B cell (primary cell): ENCODE measurements around the gene AFDN. TPM values are rescaled to one million over a fixed set of nuclear protein-coding genes. Genes with fewer than 3 reads are reported as not detected.

Source experiments
- ATAC-seq: fragments of 200-7000 bp; cut with Tn5 transposase; one replicate; pipeline ENCODE4 v1.10.0; 2021; ENCODE audit warnings: low read depth, mild to moderate bottlenecking, moderate number of reproducible peaks, moderate library complexity
- CTCF ChIA-PET: fragments of 350-600 bp; sonication (Branson Sonifier 250); formaldehyde crosslinking; loops from one replicate; lab custom pipeline; 2021; ENCODE audit warnings: antibody characterized with exemption, inconsistent platforms; lab: Charles Lee
- POLR2A ChIA-PET: fragments of 350-600 bp; sonication (Branson Sonifier 250); formaldehyde crosslinking; loops from one replicate; lab custom pipeline; 2021; ENCODE audit warnings: antibody characterized with exemption; lab: Charles Lee
- DNase-seq: peaks from one replicate; pipeline ENCODE4 v3.0.0; 2013
- H2AFZ ChIP-seq: 2 replicates; pipeline ENCODE4 v1.6.1; 2012; ENCODE audit warnings: mild to moderate bottlenecking, low read depth, low read length; ENCODE audit not compliant: insufficient read depth, poor library complexity, severe bottlenecking
- H3K27ac ChIP-seq, 2 donors: 1 replicate in 1 of 2; 2 replicates in 1 of 2; pipeline ENCODE4 v1.5.1; 2012 to 2013; ENCODE audit warnings: low read length in 2 of 2, mild to moderate bottlenecking in 2 of 2, moderate library complexity in 1 of 2
- H3K27me3 ChIP-seq, 4 experiments: fragments of 200-600 bp in 1 of 4; sonication (generic) in 1 of 4; replicated peaks in 1 of 4; 1 replicate in 2 of 4; 2 replicates in 2 of 4; pipeline versions ENCODE4 v1.6.1 to v1.7.0; 2013 to 2016; ENCODE audit warnings: low read length in 3 of 4, mild to moderate bottlenecking in 2 of 4, mixed read lengths in 1 of 4, moderate library complexity in 1 of 4; ENCODE audit not compliant: insufficient read depth in 4 of 4, control insufficient read depth in 3 of 4; ENCODE audit errors: control extremely low read depth in 1 of 4
- H3K36me3 ChIP-seq, 2 experiments: replicated peaks in 1 of 2; 1 replicate in 1 of 2; 2 replicates in 1 of 2; pipeline versions ENCODE4 v1.6.1 to v1.7.1; 2013; ENCODE audit warnings: low read length in 1 of 2; ENCODE audit not compliant: insufficient read depth in 2 of 2, control insufficient read depth in 1 of 2; ENCODE audit errors: control extremely low read depth in 1 of 2, extremely low read depth in 1 of 2
- H3K4me1 ChIP-seq, 2 donors: fragments of 200-600 bp in 1 of 2; sonication (generic) in 1 of 2; 1 replicate in 1 of 2; 2 replicates in 1 of 2; pipeline versions ENCODE4 v1.5.1 to v1.6.1; 2013 to 2017; ENCODE audit warnings: low read length in 2 of 2; ENCODE audit not compliant: control insufficient read depth in 2 of 2, insufficient read depth in 2 of 2
- H3K4me2 ChIP-seq: replicated peaks from 2 replicates; pipeline ENCODE3; 2012; ENCODE audit warnings: mild to moderate bottlenecking, low read depth, low read length; ENCODE audit not compliant: poor library complexity, severe bottlenecking
- H3K4me3 ChIP-seq, 5 experiments: fragments of 200-600 bp in 1 of 5; sonication (generic) in 1 of 5; 1 replicate in 3 of 5; 2 replicates in 2 of 5; pipeline versions ENCODE4 v1.5.1 to v1.7.0; 2011 to 2016; ENCODE audit warnings: low read length in 4 of 5, mild to moderate bottlenecking in 4 of 5, low read depth in 2 of 5, control low read depth in 1 of 5, moderate library complexity in 1 of 5; ENCODE audit not compliant: insufficient read depth in 1 of 5; ENCODE audit errors: control extremely low read depth in 1 of 5, extremely low read depth in 1 of 5
- H3K79me2 ChIP-seq: fragments of 200-600 bp; sonication (generic); one replicate; pipeline ENCODE4 v1.6.0; 2016; ENCODE audit warnings: low read length; ENCODE audit not compliant: control insufficient read depth, insufficient read depth
- H3K9ac ChIP-seq: fragments of 200-600 bp; sonication (generic); 2 replicates; pipeline ENCODE4 v1.6.1; 2017; ENCODE audit warnings: mild to moderate bottlenecking, low read length, moderate library complexity
- H3K9me3 ChIP-seq, 3 donors: one replicate each; pipeline versions ENCODE4 v1.6.1 to v1.7.1; 2013; ENCODE audit warnings: low read length in 2 of 3; ENCODE audit not compliant: control insufficient read depth in 2 of 3, insufficient read depth in 1 of 3; ENCODE audit errors: control extremely low read depth in 1 of 3
- H4K20me1 ChIP-seq: 2 replicates; pipeline ENCODE4 v1.6.0; 2012; ENCODE audit warnings: mild to moderate bottlenecking, low read length; ENCODE audit not compliant: insufficient read depth, control insufficient read depth, poor library complexity, severe bottlenecking
- H3K27ac Mint-ChIP-seq: one replicate; pipeline ENCODE4 v1.8.0; 2021; ENCODE audit warnings: mixed read lengths
- H3K27me3 Mint-ChIP-seq: one replicate; pipeline ENCODE4 v1.8.0; 2021; ENCODE audit warnings: mixed read lengths
- H3K4me1 Mint-ChIP-seq: one replicate; pipeline ENCODE4 v1.8.0; 2021; ENCODE audit warnings: mixed read lengths
- H3K4me3 Mint-ChIP-seq: one replicate; pipeline ENCODE4 v1.8.0; 2021; ENCODE audit warnings: mixed read lengths
- H3K9me3 Mint-ChIP-seq: one replicate; pipeline ENCODE4 v1.8.0; 2022; ENCODE audit warnings: mixed read lengths; ENCODE audit not compliant: insufficient read depth
- CTCF ChIP-seq: fragments of 200-600 bp; IDR thresholded peaks from one replicate; pipeline ENCODE4 v1.8.0; 2022; ENCODE audit warnings: antibody characterized with exemption, mild to moderate bottlenecking
- EZH2 ChIP-seq: IDR thresholded peaks from 2 replicates; pipeline ENCODE4 v1.6.1; 2012; ENCODE audit warnings: borderline replicate concordance, low read depth, mild to moderate bottlenecking, moderate library complexity, low read length; ENCODE audit not compliant: insufficient read depth, poor library complexity, severe bottlenecking
- WGBS: methylation state at CpG from one replicate; pipeline ENCODE4 v1.1.5; 2013; ENCODE audit warnings: missing lambda C conversion rate; ENCODE audit not compliant: insufficient coverage; 5-methylcytosine and 5-hydroxymethylcytosine counted together
- intact Hi-C: fragments of 100-400 bp; cut with micrococcal nuclease; formaldehyde crosslinking; loops from one replicate; pipeline ENCODE4 v1.10.0; 2022
- polyA plus RNA-seq: library from polyadenylated mRNA; depleted of rRNA; stranded (reverse); fragments of >200 nt; gene quantifications from 2 replicates; pipeline ENCODE4 v1.2.3, GENCODE V29; 2012
- total RNA-seq, 2 donors: library from RNA; stranded (reverse); fragments of 120-200 nt in 1 of 2; gene quantifications; 1 replicate in 1 of 2; 2 replicates in 1 of 2; pipeline versions ENCODE4 v1.2.3 to v1.2.4, GENCODE V29; 2013 to 2022

Gene AFDN
- total and polyA plus RNA-seq, 2 donors (not counting 1 experiment from before 2014, with no cell fraction given), result 15.4 to 70.5 TPM

GRCh38 chr6:167933847-167934246, 107.1 kb downstream of the AFDN start:
- Mint-ChIP-seq H3K4me1 (no peaks in the 10 kb centered on the region), H3K27ac (no peak overlapping the region), H3K4me3 (no peak overlapping the region), H3K27me3 (no peaks in the 10 kb centered on the region), H3K9me3 (no peaks in the 10 kb centered on the region)
- no peak overlapping the region for H3K27ac ChIP-seq
- H3K9ac ChIP-seq, result no peak overlapping the region
- H3K36me3 ChIP-seq, result no peaks in the 10 kb centered on the region
- intact Hi-C loops, result no loop called here
- no peak overlapping the region for H3K4me2 ChIP-seq
- H3K27me3 ChIP-seq, result no peaks in the 10 kb centered on the region
- TF ChIP-seq EZH2 (no peak), CTCF (no peak)
- no peak overlapping the region for H2AFZ ChIP-seq
- 79% methylated on average over 3 of the region's 7 CpGs for WGBS
- DNase-seq, result no peak
- POLR2A ChIA-PET, result no interaction called here
- H3K4me1 ChIP-seq, result no peaks in the 10 kb centered on the region
- no peak for ATAC-seq
- CTCF ChIA-PET, result no interaction called here
- no peak overlapping the region for H3K4me3 ChIP-seq
- H3K79me2 ChIP-seq, result no peaks in the 10 kb centered on the region
- H4K20me1 ChIP-seq, result no peaks in the 10 kb centered on the region
- H3K9me3 ChIP-seq, result no peaks in the 10 kb centered on the region

- TF ChIP-seq CTCF, result no peak
- TF ChIP-seq EZH2, result no peak
- H3K4me1 ChIP-seq, result no peaks in the 10 kb centered on the region
Observed at GRCh38 chr6:167934426-167934864, 107.7 kb downstream of the AFDN start.

More at GRCh38 chr6:167934426-167934864, 107.7 kb downstream of the AFDN start:
- H3K27ac Mint-ChIP-seq, result no peak overlapping the region
- Histone ChIP-seq H4K20me1 (no peaks in the 10 kb centered on the region), H3K79me2 (no peaks in the 10 kb centered on the region), H3K9me3 (no peaks in the 10 kb centered on the region), H3K27ac (no peak overlapping the region), H3K36me3 (no peaks in the 10 kb centered on the region), H3K27me3 (no peaks in the 10 kb centered on the region), H3K4me2 (no peak overlapping the region), H3K9ac (no peak overlapping the region), H3K4me3 (no peak overlapping the region), H2AFZ (no peak overlapping the region)
- ChIA-PET POLR2A (no interaction called here), CTCF (no interaction called here)
- no peaks in the 10 kb centered on the region for H3K27me3 Mint-ChIP-seq
- H3K4me1 Mint-ChIP-seq, result no peaks in the 10 kb centered on the region
- intact Hi-C loops, result no loop called here
- no peaks in the 10 kb centered on the region for H3K9me3 Mint-ChIP-seq
- WGBS, result 100% methylated on average over 2 of the region's 7 CpGs
- no peak for DNase-seq
- no peak for ATAC-seq
- H3K4me3 Mint-ChIP-seq, result no peak overlapping the region
